HG03060 (cell line): ENCODE measurements around the gene MCCD1.
"Not testable (repeated sequence)": the region's sequence is repeated elsewhere in the genome, so short reads cannot be mapped to it uniquely, and the experiment has no call there.

ENCODE experiments used
- ATAC-seq: cut with Tn5 transposase; IDR thresholded peaks from one replicate; pipeline ENCODE4 v1.9.1; 2021; ENCODE audit warnings: low read depth, moderate number of reproducible peaks; ENCODE audit not compliant: unreplicated experiment

The MCCD1 gene

GRCh38 chr6:31509036-31509435 lies 19.7 kb upstream of the MCCD1 start:
- ATAC-seq = not testable (repeated sequence)

- ATAC-seq = no peak
These were observed 18.8 kb upstream of the MCCD1 start for GRCh38 chr6:31510007-31510406.

- ATAC-seq = no peak
These were observed 15.2 kb upstream of the MCCD1 start for GRCh38 chr6:31513456-31514165.

- no peak for ATAC-seq
These were observed 6.9 kb upstream of the MCCD1 start for GRCh38 chr6:31521835-31522234.

GRCh38 chr6:31525553-31525931 lies 3.2 kb upstream of the MCCD1 start:
- ATAC-seq = no peak

- no peak for ATAC-seq
These were observed 2.7 kb upstream of the MCCD1 start for GRCh38 chr6:31525932-31526591.

- no peak for ATAC-seq
These were observed 420 bp upstream of the MCCD1 start for GRCh38 chr6:31528307-31528777.

- no peak for ATAC-seq
These were observed 778 bp downstream of the MCCD1 start for GRCh38 chr6:31529329-31530150.

- ATAC-seq = no peak
These were observed 1.9 kb downstream of the MCCD1 start for GRCh38 chr6:31530659-31531058.

- ATAC-seq = no peak
These were observed 2.4 kb downstream of the MCCD1 start for GRCh38 chr6:31531162-31531561.

- ATAC-seq = no peak
These were observed 3.2 kb downstream of the MCCD1 start for GRCh38 chr6:31531771-31532643.

- ATAC-seq = no peak
These were observed 4.1 kb downstream of the MCCD1 start for GRCh38 chr6:31532644-31533454.

- ATAC-seq = no peak
These were observed 4.7 kb downstream of the MCCD1 start for GRCh38 chr6:31533455-31533841.

GRCh38 chr6:31534011-31534410 lies 5.2 kb downstream of the MCCD1 start:
- no peak for ATAC-seq

GRCh38 chr6:31534521-31535040 lies 5.8 kb downstream of the MCCD1 start:
- ATAC-seq = no peak

GRCh38 chr6:31535538-31536324 lies 7.0 kb downstream of the MCCD1 start:
- no peak for ATAC-seq

- no peak for ATAC-seq
These were observed 10.1 kb downstream of the MCCD1 start for GRCh38 chr6:31538805-31539400.

- no peak for ATAC-seq
These were observed 11.9 kb downstream of the MCCD1 start for GRCh38 chr6:31540640-31541039.
